Endothelial cell of umbilical vein (primary cell): ENCODE data around the gene CPLANE2. TPM values are rescaled to one million over a fixed set of nuclear protein-coding genes. Genes with fewer than 3 reads are reported as not detected.

ENCODE experiments used
- BruUV-seq: library from RNA; stranded (reverse); fragments of 400-500 nt; replicated peaks from 2 replicates; lab custom pipeline; 2021; lab: Mats Ljungman, UMichigan
- CTCF ChIA-PET: fragments of 300-600, 350-600 bp; sonication (Branson Sonifier 250); formaldehyde crosslinking; loops from one replicate; lab custom pipeline; 2021; ENCODE audit warnings: antibody characterized with exemption, inconsistent platforms; lab: Charles Lee
- POLR2A ChIA-PET: fragments of 300-600, 350-600 bp; sonication (Branson Sonifier 250); formaldehyde crosslinking; loops from one replicate; lab custom pipeline; 2021; ENCODE audit warnings: antibody characterized with exemption, inconsistent platforms; lab: Charles Lee
- DNase-seq: peaks from one replicate; pipeline ENCODE4 v3.0.0-alpha.2; 2011; ENCODE audit warnings: low read depth, low spot score
- FAIRE-seq: peaks from 2 replicates; lab custom pipeline; 2011; peaks lifted over from hg19 to GRCh38; lab: Jason Lieb, UNC
- H2AFZ ChIP-seq: 2 replicates; pipeline ENCODE4 v1.6.0; 2012; ENCODE audit warnings: low read depth, low read length, control low read depth, inconsistent platforms
- H3K27ac ChIP-seq: 2 replicates; pipeline ENCODE4 v1.5.1; 2011; ENCODE audit warnings: low read depth, mild to moderate bottlenecking, control low read depth, low read length, moderate library complexity; ENCODE audit not compliant: insufficient read depth
- H3K27me3 ChIP-seq, 2 experiments: 2 replicates each; pipeline versions ENCODE4 v1.6.0 to v1.6.1; 2011; ENCODE audit warnings: low read length in 2 of 2, mixed read lengths in 1 of 2; ENCODE audit not compliant: control insufficient read depth in 2 of 2, insufficient read depth in 2 of 2
- H3K36me3 ChIP-seq, 2 experiments: 2 replicates in 1 of 2; 3 replicates in 1 of 2; pipeline ENCODE4 v1.5.1; 2011; ENCODE audit warnings: low read length in 2 of 2, mild to moderate bottlenecking in 1 of 2, moderate library complexity in 1 of 2; ENCODE audit not compliant: control insufficient read depth in 2 of 2, insufficient read depth in 2 of 2; ENCODE audit errors: extremely low read depth in 1 of 2
- H3K4me1 ChIP-seq: 3 replicates; pipeline ENCODE4 v1.5.1; 2011; ENCODE audit warnings: mild to moderate bottlenecking, low read length; ENCODE audit not compliant: control insufficient read depth, insufficient read depth; ENCODE audit errors: extremely low read depth
- H3K4me2 ChIP-seq: 2 replicates; pipeline ENCODE4 v1.6.1; 2011; ENCODE audit warnings: low read length, control low read depth, mixed read lengths; ENCODE audit not compliant: insufficient read depth
- H3K4me3 ChIP-seq, 3 experiments: fragments of 200-600 bp in 1 of 3; sonication (generic), shearing (Covaris generic) in 1 of 3; replicated peaks in 1 of 3; 2 replicates each; pipeline ENCODE4 v1.5.1; 2011 to 2016; ENCODE audit warnings: control low read depth in 3 of 3, low read length in 3 of 3, mild to moderate bottlenecking in 2 of 3, inconsistent platforms in 1 of 3, low read depth in 1 of 3, moderate library complexity in 1 of 3; ENCODE audit not compliant: insufficient read depth in 1 of 3
- H3K79me2 ChIP-seq: 2 replicates; pipeline ENCODE4 v1.6.0; 2012; ENCODE audit warnings: low read length, inconsistent platforms; ENCODE audit not compliant: control insufficient read depth, insufficient read depth
- H3K9ac ChIP-seq: replicated peaks from 2 replicates; pipeline ENCODE3; 2011; ENCODE audit warnings: low read length, control low read depth; ENCODE audit not compliant: insufficient read depth; ENCODE audit errors: extremely low read depth
- H3K9me1 ChIP-seq: replicated peaks from 3 replicates; pipeline ENCODE4 v1.6.0; 2011; ENCODE audit warnings: mild to moderate bottlenecking, low read length; ENCODE audit not compliant: control insufficient read depth, insufficient read depth; ENCODE audit errors: extremely low read depth
- H3K9me3 ChIP-seq: replicated peaks from 2 replicates; pipeline ENCODE4 v1.5.1; 2012; ENCODE audit warnings: low read length, inconsistent platforms; ENCODE audit not compliant: control insufficient read depth, insufficient read depth
- H4K20me1 ChIP-seq: replicated peaks from 2 replicates; pipeline ENCODE3; 2011; ENCODE audit warnings: mild to moderate bottlenecking, low read length; ENCODE audit not compliant: control insufficient read depth, insufficient read depth; ENCODE audit errors: extremely low read depth
- EZH2 ChIP-seq: IDR thresholded peaks from 2 replicates; pipeline ENCODE4 v1.6.1; 2012; ENCODE audit warnings: borderline replicate concordance, low read depth, mild to moderate bottlenecking, moderate library complexity, low read length, inconsistent platforms; ENCODE audit not compliant: severe bottlenecking
- FOS ChIP-seq: IDR thresholded peaks from 2 replicates; pipeline ENCODE4 v1.6.1; 2011; ENCODE audit warnings: mild to moderate bottlenecking, low read length, moderate library complexity, borderline replicate concordance; ENCODE audit not compliant: insufficient read depth
- GATA2 ChIP-seq: IDR thresholded peaks from 2 replicates; pipeline ENCODE4 v1.7.0; 2011; ENCODE audit warnings: low read depth, mild to moderate bottlenecking, moderate library complexity, mixed read lengths, low read length; ENCODE audit not compliant: insufficient read length, insufficient read depth
- JUN ChIP-seq: IDR thresholded peaks from 2 replicates; pipeline ENCODE4 v1.6.1; 2011; ENCODE audit warnings: borderline replicate concordance, low read depth; ENCODE audit not compliant: insufficient read length, insufficient read depth
- MYC ChIP-seq: IDR thresholded peaks from one replicate; pipeline ENCODE4 v1.6.1; 2011; ENCODE audit warnings: mild to moderate bottlenecking, low read depth, low read length
- POLR2A ChIP-seq: IDR thresholded peaks from 2 replicates; pipeline ENCODE4 v1.6.1; 2012; ENCODE audit warnings: low read depth, mild to moderate bottlenecking, control low read depth, low read length
- POLR2AphosphoS5 ChIP-seq: IDR thresholded peaks from 2 replicates; pipeline ENCODE4 v1.6.1; 2012; ENCODE audit warnings: low read depth, mild to moderate bottlenecking, control low read depth, low read length, moderate library complexity; ENCODE audit not compliant: insufficient read depth
- dilution Hi-C: fragments of 300-500 bp; cut with MboI; formaldehyde crosslinking; loops from one replicate; pipeline ENCODE4 v1.15.0; 2019; ENCODE audit warnings: low sequenced_read_pairs; ENCODE audit not compliant: extremely low pct_ligation_motif_present
- intact Hi-C: fragments of 100-400 bp; cut with micrococcal nuclease; formaldehyde crosslinking; loops from one replicate; pipeline ENCODE4 v1.10.0; 2022
- polyA plus RNA-seq, 4 experiments: library from polyadenylated mRNA; depleted of rRNA in 3 of 4; stranded (reverse) in 3 of 4; unstranded in 1 of 4; fragments of >200 nt; gene quantifications; 2 replicates each; pipeline versions ENCODE4 v1.2.1 to v1.2.3, GENCODE V29; 2011 to 2012; ENCODE audit warnings: missing spikeins in 1 of 4
- total RNA-seq: library from RNA; stranded (reverse); gene quantifications from 2 replicates; pipeline ENCODE4 v1.2.3, GENCODE V29; 2021
- TF ChIP-seq, protein P1 (sequence below): IDR thresholded peaks from 2 replicates; pipeline ENCODE4 v1.6.1; 2011; ENCODE audit not compliant: insufficient read depth, insufficient read length
- TF ChIP-seq, protein P2 (sequence below), 2 donors: IDR thresholded peaks; 1 replicate in 1 of 2; 2 replicates in 1 of 2; pipeline ENCODE4 v1.5.1; 2011; ENCODE audit warnings: low read length in 2 of 2, mild to moderate bottlenecking in 2 of 2, moderate library complexity in 2 of 2, control low read depth in 1 of 2, inconsistent platforms in 1 of 2, low read depth in 1 of 2; ENCODE audit not compliant: insufficient read depth in 1 of 2; ENCODE audit errors: extremely low read depth in 1 of 2

CPLANE2 gene
- total and polyA plus RNA-seq, 2 donors (not counting 3 experiments of a cell fraction or from before 2014, with no cell fraction given) = 3.9 to 4.6 TPM

DNA sequence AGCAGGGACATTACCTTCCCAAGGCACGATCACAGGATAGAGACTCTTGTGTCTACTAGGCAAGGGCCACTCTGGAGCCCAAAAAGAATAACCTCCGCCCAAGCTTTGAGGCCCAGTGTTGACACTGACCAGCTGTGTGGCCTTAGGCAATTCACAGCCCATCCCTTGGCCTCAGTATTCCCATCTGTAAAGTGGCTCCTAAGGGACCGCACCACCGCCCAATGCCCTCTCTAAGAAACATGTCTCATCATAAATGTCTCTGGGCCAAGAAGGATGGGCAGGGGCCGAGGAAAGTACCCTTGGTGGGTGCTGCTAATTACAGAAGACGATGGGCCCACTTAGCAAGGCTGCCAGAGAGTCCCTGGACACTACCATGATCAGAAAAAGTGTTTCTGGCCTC, 25.2 kb downstream of the CPLANE2 start:
- Histone ChIP-seq H3K9me1 (no peaks in the 10 kb centered on the region), H4K20me1 (no peaks in the 10 kb centered on the region), H3K27ac (no peak overlapping the region), H3K36me3 (no peaks in the 10 kb centered on the region), H3K9ac (no peak overlapping the region), H3K4me2 (no peak overlapping the region), H3K79me2 (no peaks in the 10 kb centered on the region), H3K27me3 (no peaks in the 10 kb centered on the region), H2AFZ (no peak overlapping the region), H3K9me3 (no peaks in the 10 kb centered on the region), H3K4me3 (no peak overlapping the region), H3K4me1 (peaks cover 11% of the 10 kb centered on the region)
- ChIA-PET POLR2A (no interaction called here), CTCF (interaction anchor here (1.3 to 1.8 kb wide), 3 partner anchors 33 to 152 kb away, joined by 3 to 5 read pairs (median 4); no protein-coding TSS in a partner anchor)
- intact Hi-C loops = no loop called here
- FAIRE-seq = no peak
- TF ChIP-seq EZH2 = no peak
- TF ChIP-seq, protein P1, sequence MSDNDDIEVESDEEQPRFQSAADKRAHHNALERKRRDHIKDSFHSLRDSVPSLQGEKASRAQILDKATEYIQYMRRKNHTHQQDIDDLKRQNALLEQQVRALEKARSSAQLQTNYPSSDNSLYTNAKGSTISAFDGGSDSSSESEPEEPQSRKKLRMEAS = no peak
- TF ChIP-seq GATA2 = no peak
- TF ChIP-seq, protein P2, sequence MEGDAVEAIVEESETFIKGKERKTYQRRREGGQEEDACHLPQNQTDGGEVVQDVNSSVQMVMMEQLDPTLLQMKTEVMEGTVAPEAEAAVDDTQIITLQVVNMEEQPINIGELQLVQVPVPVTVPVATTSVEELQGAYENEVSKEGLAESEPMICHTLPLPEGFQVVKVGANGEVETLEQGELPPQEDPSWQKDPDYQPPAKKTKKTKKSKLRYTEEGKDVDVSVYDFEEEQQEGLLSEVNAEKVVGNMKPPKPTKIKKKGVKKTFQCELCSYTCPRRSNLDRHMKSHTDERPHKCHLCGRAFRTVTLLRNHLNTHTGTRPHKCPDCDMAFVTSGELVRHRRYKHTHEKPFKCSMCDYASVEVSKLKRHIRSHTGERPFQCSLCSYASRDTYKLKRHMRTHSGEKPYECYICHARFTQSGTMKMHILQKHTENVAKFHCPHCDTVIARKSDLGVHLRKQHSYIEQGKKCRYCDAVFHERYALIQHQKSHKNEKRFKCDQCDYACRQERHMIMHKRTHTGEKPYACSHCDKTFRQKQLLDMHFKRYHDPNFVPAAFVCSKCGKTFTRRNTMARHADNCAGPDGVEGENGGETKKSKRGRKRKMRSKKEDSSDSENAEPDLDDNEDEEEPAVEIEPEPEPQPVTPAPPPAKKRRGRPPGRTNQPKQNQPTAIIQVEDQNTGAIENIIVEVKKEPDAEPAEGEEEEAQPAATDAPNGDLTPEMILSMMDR (IDR thresholded peaks at IDR 0.05; ENCODE audit: extremely low read depth in 1 of 2, insufficient read depth in 1 of 2, low read depth in 1 of 2, low read length in 2 of 2) = no peak
- TF ChIP-seq JUN = no peak
- no peak for TF ChIP-seq POLR2A
- TF ChIP-seq FOS = no peak
- TF ChIP-seq POLR2AphosphoS5 = no peak
- no peak for TF ChIP-seq MYC
- dilution Hi-C loops = no loop called here
- no TSS peak for BruUV-seq
- DNase-seq = no peak
